Stimulated activated effector memory CD8-positive, alpha-beta T cell treated with anti-CD3 and anti-CD28 coated beads, Interleukin-12 subunit alpha, Interleukin-12 subunit beta, amount 100 ng/mL, for 72 hours (primary cell): ENCODE data around the gene SEC22A.
A peak's percentile ranks its signal among the peaks of the same experiment; 100 is the strongest.
"Not testable (repeated sequence)": the region's sequence is repeated elsewhere in the genome, so short reads cannot be mapped to it uniquely, and the experiment has no call there.

Source experiments
- ATAC-seq: fragments of 150-1000 bp; cut with Tn5 transposase; 2 replicates; pipeline ENCODE4 v1.10.0; 2021
- DNase-seq, 2 donors: peaks; one replicate each; pipeline ENCODE4 v3.0.0; 2021 to 2022; ENCODE audit warnings: low spot score in 2 of 2
- H3K27ac Mint-ChIP-seq: one replicate; pipeline ENCODE4 v1.8.0; 2022; ENCODE audit warnings: mild to moderate bottlenecking, mixed read lengths
- H3K36me3 Mint-ChIP-seq: one replicate; pipeline ENCODE4 v1.8.0; 2022; ENCODE audit warnings: mild to moderate bottlenecking, mixed read lengths
- H3K4me1 Mint-ChIP-seq: one replicate; pipeline ENCODE4 v1.8.0; 2022; ENCODE audit warnings: mixed read lengths
- H3K4me3 Mint-ChIP-seq: one replicate; pipeline ENCODE4 v1.8.0; 2022; ENCODE audit warnings: mild to moderate bottlenecking, mixed read lengths
- H3K9me3 Mint-ChIP-seq: one replicate; pipeline ENCODE4 v1.8.0; 2022; ENCODE audit warnings: mixed read lengths

The SEC22A gene

DNA sequence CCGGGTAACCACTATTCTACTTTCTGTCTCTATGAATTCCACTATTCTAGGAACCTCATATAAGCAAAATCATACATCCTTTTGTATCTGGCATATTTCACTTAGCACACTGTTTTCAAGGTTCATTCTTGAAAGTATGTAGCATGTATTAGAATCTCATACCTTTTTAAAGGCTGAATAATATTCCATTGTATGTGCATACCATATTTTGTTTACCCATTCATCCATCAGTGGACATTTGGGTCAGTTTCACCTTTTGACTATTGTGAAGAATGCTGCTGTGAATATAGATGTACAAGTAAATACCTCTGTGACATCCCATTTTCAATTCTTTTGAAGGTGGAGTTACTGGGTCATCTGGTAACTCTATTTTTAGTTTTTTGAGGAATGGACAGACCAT, 36.6 kb upstream of the SEC22A start:
- no peak for ATAC-seq
- no peak for DNase-seq
- no peak overlapping the region for H3K4me3 Mint-ChIP-seq
- H3K4me1 Mint-ChIP-seq = no peaks in the 10 kb centered on the region
- peaks cover 4% of the 10 kb centered on the region for H3K9me3 Mint-ChIP-seq
- peaks cover 29% of the 10 kb centered on the region for H3K36me3 Mint-ChIP-seq
- H3K27ac Mint-ChIP-seq = no peak overlapping the region

DNA sequence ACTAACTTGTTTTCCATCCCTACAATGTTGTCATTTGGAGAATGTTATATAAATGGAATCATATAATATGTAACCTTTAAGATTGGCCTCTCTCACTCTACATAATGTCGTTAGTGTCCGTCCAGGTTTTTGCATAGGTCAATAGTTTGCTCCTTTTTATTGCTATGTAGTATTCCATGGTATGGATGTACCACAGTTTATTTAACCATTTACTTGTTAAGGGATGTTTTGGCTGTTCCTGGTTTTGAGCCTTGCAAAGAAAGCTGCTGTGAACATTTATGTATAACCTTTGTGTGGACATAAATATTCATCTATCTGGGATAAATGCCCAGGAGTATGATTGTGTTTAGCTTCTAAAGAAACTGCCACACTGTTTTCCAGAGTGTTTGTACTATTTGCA, 34.1 kb upstream of the SEC22A start:
- DNase-seq = no peak
- peaks cover 4% of the 10 kb centered on the region for H3K9me3 Mint-ChIP-seq
- ATAC-seq = no peak
- H3K27ac Mint-ChIP-seq = no peak overlapping the region
- H3K4me1 Mint-ChIP-seq = no peaks in the 10 kb centered on the region
- H3K4me3 Mint-ChIP-seq = no peak overlapping the region
- H3K36me3 Mint-ChIP-seq = peaks cover 11% of the 10 kb centered on the region

DNA sequence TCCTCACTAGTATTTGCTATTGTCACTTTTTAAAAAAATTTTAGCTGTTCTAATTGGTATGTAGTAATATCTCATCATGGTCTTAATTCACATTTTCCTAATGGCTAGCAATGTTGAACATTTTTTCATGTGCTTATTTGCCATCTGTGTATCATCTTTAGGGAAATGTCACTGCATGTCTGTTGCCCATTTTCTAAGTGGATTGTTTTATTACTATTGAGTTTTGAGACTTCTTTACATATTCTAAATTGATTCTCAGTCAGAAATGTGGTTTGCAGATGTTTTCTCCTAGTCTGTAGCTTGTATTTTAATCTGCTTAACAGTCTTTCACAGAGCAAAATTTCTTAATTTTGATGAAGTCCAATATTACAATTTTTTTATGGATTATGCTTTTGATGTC, 33.6 kb upstream of the SEC22A start:
- Mint-ChIP-seq H3K27ac (no peak overlapping the region), H3K36me3 (peaks cover 8% of the 10 kb centered on the region), H3K4me1 (no peaks in the 10 kb centered on the region), H3K4me3 (no peak overlapping the region), H3K9me3 (peaks cover 4% of the 10 kb centered on the region)
- no peak for ATAC-seq
- DNase-seq = no peak

DNA sequence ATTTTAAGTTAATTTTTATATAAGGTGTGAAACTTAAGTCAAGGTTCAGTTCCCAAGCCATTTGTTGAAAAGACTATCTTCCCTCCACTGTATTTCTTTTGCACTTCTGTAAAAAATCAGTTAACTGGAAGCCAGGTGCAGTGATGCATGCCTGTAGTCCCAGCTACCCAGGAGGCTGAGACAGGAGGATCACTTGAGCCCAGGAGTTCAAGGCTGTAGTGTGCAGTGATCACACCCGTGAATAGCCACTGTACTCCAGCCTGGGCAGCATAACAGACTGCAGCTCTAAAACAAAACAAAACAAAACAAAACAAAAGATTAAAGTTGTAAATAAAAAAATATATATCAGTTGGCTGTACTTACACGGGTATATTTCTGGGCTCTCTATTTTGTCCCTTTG, 33.1 kb upstream of the SEC22A start:
- H3K36me3 Mint-ChIP-seq = peaks cover 8% of the 10 kb centered on the region
- no peak overlapping the region for H3K4me3 Mint-ChIP-seq
- H3K27ac Mint-ChIP-seq = no peak overlapping the region
- peaks cover 4% of the 10 kb centered on the region for H3K9me3 Mint-ChIP-seq
- H3K4me1 Mint-ChIP-seq = no peaks in the 10 kb centered on the region
- DNase-seq (no peak), ATAC-seq (no peak)

DNA sequence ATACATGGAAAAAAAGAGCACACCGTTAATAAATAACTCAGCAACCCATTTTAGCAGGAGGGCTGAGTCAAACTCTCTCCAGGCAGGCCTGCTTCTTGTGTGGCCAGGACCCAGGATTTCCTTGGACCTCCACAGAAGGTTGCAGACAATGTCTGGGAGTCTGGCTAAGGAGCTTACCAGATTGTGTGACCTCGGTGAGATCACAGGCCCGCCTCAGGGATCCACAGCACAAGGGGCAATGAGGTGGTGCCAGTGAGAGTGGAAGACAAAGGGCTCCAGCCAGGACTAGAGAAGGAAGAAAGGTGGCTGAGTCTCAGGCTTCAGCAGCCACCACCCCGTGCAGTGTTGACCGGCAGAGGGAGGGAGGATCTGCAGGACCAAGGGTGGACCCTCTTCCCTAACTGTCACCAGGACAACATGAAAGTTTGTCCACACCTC, 32.2 kb upstream of the SEC22A start:
- H3K36me3 Mint-ChIP-seq = peaks cover 5% of the 10 kb centered on the region
- H3K4me1 Mint-ChIP-seq = no peaks in the 10 kb centered on the region
- peaks cover 4% of the 10 kb centered on the region for H3K9me3 Mint-ChIP-seq
- H3K27ac Mint-ChIP-seq = no peak overlapping the region
- ATAC-seq (no peak), DNase-seq (no peak)
- no peak overlapping the region for H3K4me3 Mint-ChIP-seq

DNA sequence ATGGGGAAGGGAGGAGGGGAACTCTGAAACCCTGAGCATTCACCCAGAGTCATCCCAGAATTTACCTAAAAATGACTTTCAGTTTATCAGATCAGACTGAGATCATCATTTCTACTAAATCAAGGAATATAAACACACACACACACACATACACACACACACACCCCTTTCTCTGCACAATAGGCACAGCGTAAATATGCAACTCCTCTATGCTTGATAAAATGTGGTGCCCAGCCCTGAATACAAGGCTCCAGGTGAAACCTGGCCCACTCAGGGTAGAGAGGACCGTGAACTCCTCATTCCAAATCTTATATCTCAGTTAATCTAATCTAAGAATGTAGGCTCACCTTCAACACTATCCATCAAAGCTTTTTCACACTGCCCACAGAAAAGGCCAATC, 31.8 kb upstream of the SEC22A start:
- H3K27ac Mint-ChIP-seq = no peak overlapping the region
- H3K9me3 Mint-ChIP-seq = peaks cover 2% of the 10 kb centered on the region
- H3K36me3 Mint-ChIP-seq = peaks cover under 1% of the 10 kb centered on the region
- no peak overlapping the region for H3K4me3 Mint-ChIP-seq
- ATAC-seq = no peak
- DNase-seq = no peak
- H3K4me1 Mint-ChIP-seq = no peaks in the 10 kb centered on the region

DNA sequence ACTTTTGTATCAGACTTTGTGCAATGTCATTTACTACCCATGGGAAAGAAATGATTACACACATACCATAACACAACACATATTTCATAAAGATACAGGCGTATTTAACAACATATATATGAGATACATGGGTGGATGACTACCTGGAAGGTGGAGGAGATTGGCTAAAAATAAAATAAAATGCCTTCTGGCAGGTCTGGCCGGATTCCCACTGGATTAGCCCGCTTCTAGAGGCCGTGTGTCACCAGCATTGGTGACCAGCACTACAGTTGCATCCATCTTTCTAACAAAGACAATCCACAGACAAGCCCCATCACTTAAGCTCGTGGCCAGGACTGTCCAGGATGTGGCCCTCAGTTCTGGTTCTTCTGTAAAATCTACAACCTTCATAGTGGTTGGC, 21.0 kb upstream of the SEC22A start:
- peaks cover 4% of the 10 kb centered on the region for H3K9me3 Mint-ChIP-seq
- H3K4me1 Mint-ChIP-seq = no peaks in the 10 kb centered on the region
- no peak for ATAC-seq
- no peaks in the 10 kb centered on the region for H3K36me3 Mint-ChIP-seq
- no peak overlapping the region for H3K4me3 Mint-ChIP-seq
- no peak for DNase-seq
- no peak overlapping the region for H3K27ac Mint-ChIP-seq

DNA sequence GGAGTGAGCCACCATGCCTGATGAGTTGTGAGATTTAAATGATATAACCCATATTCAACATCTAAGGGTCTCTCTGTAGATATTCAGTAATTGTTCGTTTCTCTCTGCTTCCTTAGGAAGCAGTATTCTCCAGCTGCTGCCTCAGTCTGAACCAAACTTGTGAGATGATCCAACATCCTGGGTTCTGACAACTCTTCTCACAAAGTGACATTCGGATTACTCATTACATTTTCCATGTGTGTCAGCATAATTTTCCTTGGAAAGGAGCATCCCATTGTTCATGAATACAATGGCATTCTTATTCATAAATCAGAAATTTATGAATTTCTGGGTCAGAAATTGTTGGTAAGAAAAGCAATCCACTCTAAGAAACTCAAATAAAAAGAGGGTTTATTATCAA, 15.0 kb upstream of the SEC22A start:
- peaks cover 4% of the 10 kb centered on the region for H3K9me3 Mint-ChIP-seq
- no peaks in the 10 kb centered on the region for H3K36me3 Mint-ChIP-seq
- H3K4me3 Mint-ChIP-seq = no peak overlapping the region
- no peak overlapping the region for H3K27ac Mint-ChIP-seq
- DNase-seq (no peak), ATAC-seq (no peak)
- H3K4me1 Mint-ChIP-seq = no peaks in the 10 kb centered on the region

DNA sequence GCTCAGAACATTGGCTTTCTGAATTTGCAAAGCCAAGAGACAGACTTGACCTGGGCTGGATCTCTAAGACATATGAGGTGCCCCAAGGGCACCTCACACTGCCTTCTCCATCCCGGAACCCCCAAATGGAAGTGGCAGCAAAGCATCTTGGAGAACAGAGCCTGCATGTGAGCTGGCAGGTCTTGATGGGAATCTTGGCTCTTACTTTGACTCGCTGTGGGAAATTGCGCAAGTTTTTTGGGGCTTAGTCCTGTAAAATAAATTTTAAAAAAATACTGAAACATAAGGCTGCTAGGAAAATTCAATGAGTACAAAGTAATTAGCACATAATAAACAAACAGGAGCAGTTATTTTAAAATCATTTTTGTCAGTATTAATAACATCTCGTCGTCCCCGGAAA, 13.7 kb upstream of the SEC22A start:
- DNase-seq (no peak), ATAC-seq (no peak)
- Mint-ChIP-seq H3K4me3 (no peak overlapping the region), H3K9me3 (no peaks in the 10 kb centered on the region), H3K36me3 (no peaks in the 10 kb centered on the region), H3K4me1 (no peaks in the 10 kb centered on the region), H3K27ac (no peak overlapping the region)

DNA sequence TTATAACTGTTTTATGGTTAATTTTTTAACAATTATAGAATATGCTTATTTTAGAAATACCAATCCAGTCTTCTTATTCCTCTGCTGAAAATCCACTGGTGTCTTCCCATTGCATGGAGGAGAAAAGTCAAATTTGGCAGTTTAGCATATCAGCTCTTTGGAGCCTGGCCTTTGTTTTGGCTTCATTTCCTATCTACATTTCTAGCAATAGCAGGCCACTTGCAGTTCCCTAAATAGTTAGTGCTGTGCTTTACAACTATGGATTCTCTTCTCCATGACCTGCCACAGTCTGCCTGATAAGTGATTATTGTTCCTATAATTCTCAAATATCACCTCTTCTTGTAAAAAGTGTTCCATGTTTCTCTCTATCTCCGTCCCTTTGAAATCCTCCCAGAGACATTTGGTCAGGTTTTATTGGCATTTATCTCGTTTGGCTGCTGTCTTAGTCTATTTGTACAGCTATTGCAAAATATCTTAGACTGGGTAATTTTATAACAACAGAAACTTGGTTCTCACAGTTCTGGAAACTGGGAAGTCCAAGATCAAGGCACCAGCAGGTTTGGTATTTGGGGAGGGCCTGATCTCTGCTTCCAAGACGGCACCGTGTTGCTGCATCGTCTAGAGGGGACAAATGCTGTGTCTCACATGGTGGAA, 8.2 kb upstream of the SEC22A start:
- Mint-ChIP-seq H3K36me3 (no peaks in the 10 kb centered on the region), H3K9me3 (no peaks in the 10 kb centered on the region), H3K4me1 (no peaks in the 10 kb centered on the region), H3K4me3 (no peak overlapping the region), H3K27ac (no peak overlapping the region)
- ATAC-seq (no peak), DNase-seq (no peak)

DNA sequence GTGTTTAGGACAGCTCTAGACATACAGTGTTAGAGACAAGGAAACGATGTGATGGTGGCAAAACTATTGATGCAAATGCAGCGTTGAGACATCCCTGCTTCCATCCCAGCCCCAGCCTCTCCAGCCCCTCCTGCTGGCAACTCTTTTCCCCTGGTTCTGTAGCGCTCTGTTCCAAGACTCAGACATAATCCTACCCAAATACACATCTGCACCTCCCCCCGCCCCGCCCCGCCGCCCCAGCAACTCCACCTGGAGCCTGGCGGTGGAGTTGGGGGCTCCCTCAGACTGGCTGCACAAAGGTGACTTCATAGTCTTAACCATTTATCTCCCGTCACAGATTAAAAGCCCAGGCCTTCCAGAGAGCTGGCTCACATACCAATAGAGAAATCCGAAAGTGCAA, 7.2 kb upstream of the SEC22A start:
- no peak for ATAC-seq
- no peak overlapping the region for H3K27ac Mint-ChIP-seq
- H3K4me3 Mint-ChIP-seq = no peak overlapping the region
- no peaks in the 10 kb centered on the region for H3K36me3 Mint-ChIP-seq
- H3K9me3 Mint-ChIP-seq = no peaks in the 10 kb centered on the region
- DNase-seq = no peak
- H3K4me1 Mint-ChIP-seq = no peaks in the 10 kb centered on the region

DNA sequence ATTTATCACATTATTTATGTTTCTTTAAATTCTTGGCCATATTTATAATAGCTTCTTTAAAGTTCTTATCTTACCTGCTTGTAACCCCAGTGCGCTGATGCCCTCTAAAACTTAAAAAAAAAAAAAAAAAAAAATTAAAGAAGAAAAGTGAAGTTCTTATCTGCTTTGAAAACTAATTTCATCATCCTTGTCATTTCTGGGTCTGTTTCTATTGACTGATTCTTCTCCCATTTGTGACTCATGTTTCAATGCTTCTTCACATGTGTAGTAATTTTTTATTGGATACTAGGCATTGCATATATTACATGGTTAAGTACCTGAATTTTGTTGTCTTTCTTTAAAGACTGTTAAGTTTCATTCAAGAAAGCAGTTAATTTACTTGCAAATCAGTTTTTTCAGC, 3.4 kb upstream of the SEC22A start:
- Mint-ChIP-seq H3K36me3 (peaks cover 6% of the 10 kb centered on the region), H3K27ac (no peak overlapping the region), H3K4me3 (no peak overlapping the region), H3K4me1 (peaks cover 24% of the 10 kb centered on the region), H3K9me3 (peaks cover 2% of the 10 kb centered on the region)
- ATAC-seq = no peak
- no peak for DNase-seq

DNA sequence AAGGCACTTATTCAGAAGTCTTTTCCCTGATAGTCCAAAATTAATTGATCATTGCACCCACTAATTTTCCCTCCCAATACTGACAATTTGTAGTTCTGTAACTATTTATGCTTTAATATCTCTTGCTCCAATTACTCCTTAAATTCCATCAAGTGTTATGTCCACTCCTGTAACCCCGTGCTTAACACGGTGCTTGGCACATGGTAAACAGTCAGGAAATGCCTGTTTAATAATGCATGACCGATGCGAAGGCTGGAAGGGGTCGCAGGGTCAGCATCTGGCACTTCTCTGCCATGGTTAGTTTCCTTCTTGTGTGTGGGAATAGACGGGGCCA, 553 bp upstream of the SEC22A start:
- peak overlapping the region; percentile 96 for H3K27ac Mint-ChIP-seq
- H3K36me3 Mint-ChIP-seq = peaks cover 6% of the 10 kb centered on the region
- no peak for ATAC-seq
- peaks cover 26% of the 10 kb centered on the region for H3K4me1 Mint-ChIP-seq
- peaks cover 2% of the 10 kb centered on the region for H3K9me3 Mint-ChIP-seq
- H3K4me3 Mint-ChIP-seq = peak overlapping the region; percentile 84
- DNase-seq = no peak

DNA sequence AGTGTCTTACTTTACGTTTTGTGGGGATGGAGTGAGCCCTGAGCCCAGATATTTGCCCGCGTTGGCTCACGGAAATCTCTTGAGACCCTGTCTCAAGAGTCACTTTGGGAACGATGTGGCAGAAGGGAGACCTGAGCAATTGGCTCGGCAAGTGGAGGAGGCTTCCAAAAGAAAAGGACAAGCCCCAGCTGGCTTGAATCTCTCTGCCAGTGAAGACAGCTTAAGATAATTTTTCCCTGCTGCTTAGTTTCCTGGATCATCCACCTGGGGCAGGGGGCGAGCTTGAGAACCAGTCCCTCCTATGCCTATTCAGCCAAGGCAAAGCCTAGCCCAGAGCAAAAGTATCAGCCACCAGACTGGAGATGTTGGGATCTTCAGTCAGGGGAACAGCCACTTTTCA, 708 bp downstream of the SEC22A start:
- peaks cover 26% of the 10 kb centered on the region for H3K4me1 Mint-ChIP-seq
- DNase-seq (no peak), ATAC-seq (no peak)
- H3K27ac Mint-ChIP-seq = peak overlapping the region; percentile 96
- H3K36me3 Mint-ChIP-seq = peaks cover 6% of the 10 kb centered on the region
- H3K9me3 Mint-ChIP-seq = peaks cover 2% of the 10 kb centered on the region
- peak overlapping the region; percentile 84 for H3K4me3 Mint-ChIP-seq

DNA sequence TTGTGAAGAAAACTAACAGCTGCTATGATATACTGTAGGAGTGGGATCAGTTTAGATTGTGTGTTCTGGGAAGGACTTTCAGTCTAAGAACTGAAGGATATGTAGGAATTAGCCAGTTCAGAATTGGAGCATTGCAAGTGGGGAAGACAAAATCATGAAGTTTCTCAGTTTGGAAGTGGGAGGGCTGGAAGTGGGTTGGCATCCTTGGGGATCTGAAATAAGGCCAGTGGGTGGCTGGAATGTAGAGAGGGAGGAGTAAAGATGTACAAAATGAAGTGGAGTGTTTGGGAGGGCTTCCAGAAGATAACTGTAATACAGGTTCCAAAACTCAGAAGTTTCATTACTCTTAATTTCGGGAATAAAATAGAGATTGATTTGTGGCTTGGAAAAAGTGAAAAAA, 17.2 kb downstream of the SEC22A start:
- H3K4me1 Mint-ChIP-seq = peaks cover 21% of the 10 kb centered on the region
- no peaks in the 10 kb centered on the region for H3K9me3 Mint-ChIP-seq
- H3K4me3 Mint-ChIP-seq = no peak overlapping the region
- peak overlapping the region; percentile 1 for H3K27ac Mint-ChIP-seq
- no peak for ATAC-seq
- DNase-seq = no peak
- H3K36me3 Mint-ChIP-seq = peaks cover 32% of the 10 kb centered on the region

DNA sequence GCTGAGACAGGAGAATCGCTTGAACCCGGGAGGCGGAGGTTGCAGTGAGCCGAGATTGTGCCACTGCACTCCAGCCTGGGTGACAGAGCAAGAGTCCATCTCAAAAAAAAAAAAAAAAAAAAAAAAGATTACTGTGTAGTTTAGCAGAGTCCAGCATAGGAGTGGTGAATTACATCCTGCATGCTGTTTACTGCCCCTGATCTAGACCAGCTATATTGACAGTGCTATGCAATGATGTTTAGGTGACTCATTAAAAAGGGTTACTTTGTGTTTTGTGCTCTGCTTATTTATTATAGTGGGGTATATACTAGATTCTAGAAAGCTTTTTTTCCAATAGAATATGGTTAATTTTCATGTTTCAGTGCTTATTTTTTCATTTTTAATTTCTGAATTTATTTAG, 19.6 kb downstream of the SEC22A start:
- not testable (repeated sequence) for H3K27ac Mint-ChIP-seq, H3K4me3 Mint-ChIP-seq, ATAC-seq, DNase-seq, H3K9me3 Mint-ChIP-seq
- Mint-ChIP-seq H3K4me1 (peaks cover 16% of the 10 kb centered on the region), H3K36me3 (peaks cover 47% of the 10 kb centered on the region)

DNA sequence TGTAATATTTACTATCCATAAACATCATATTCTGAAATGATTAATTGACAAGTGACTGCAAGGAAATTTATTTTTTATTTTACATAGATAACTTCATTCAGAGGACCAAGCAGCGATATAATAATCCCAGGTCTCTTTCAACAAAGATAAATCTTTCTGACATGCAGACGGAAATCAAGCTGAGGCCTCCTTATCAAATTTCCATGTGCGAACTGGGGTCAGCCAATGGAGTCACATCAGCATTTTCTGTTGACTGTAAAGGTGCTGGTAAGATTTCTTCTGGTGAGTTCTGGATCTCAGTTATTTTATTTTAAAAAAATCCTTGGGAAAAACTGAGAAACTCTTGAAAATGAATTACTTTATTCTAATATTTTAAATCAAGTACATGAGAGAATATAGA, 23.3 kb downstream of the SEC22A start:
- DNase-seq (no peak), ATAC-seq (no peak)
- no peak overlapping the region for H3K27ac Mint-ChIP-seq
- peaks cover 66% of the 10 kb centered on the region for H3K36me3 Mint-ChIP-seq
- no peaks in the 10 kb centered on the region for H3K4me1 Mint-ChIP-seq
- no peak overlapping the region for H3K4me3 Mint-ChIP-seq
- peaks cover 12% of the 10 kb centered on the region for H3K9me3 Mint-ChIP-seq
